GM19193 (cell line): ENCODE results near the gene DEK.
A peak's percentile ranks its signal among the peaks of the same experiment; 100 is the strongest.

Experiments used
- POLR2A ChIP-seq: IDR thresholded peaks from 4 replicates; pipeline ENCODE4 v1.6.1; 2011; ENCODE audit not compliant: insufficient read depth, insufficient read length; ENCODE audit errors: extremely low read depth

The DEK gene

GRCh38 chr6:18276610-18277236 lies 12.4 kb upstream of the DEK start:
- no peak for TF ChIP-seq POLR2A

GRCh38 chr6:18270216-18270615 lies 5.9 kb upstream of the DEK start:
- TF ChIP-seq POLR2A, result no peak

- TF ChIP-seq POLR2A, result no peak
These were observed 5.4 kb upstream of the DEK start for GRCh38 chr6:18269717-18270116.

GRCh38 chr6:18269253-18269652 lies 4.9 kb upstream of the DEK start:
- TF ChIP-seq POLR2A, result no peak

- no peak for TF ChIP-seq POLR2A
These were observed 3.7 kb upstream of the DEK start for GRCh38 chr6:18268066-18268465.

GRCh38 chr6:18266523-18266912 lies 2.2 kb upstream of the DEK start:
- TF ChIP-seq POLR2A, result no peak

GRCh38 chr6:18265787-18266522 lies 1.6 kb upstream of the DEK start:
- TF ChIP-seq POLR2A, result no peak

- no peak for TF ChIP-seq POLR2A
These were observed 620 bp upstream of the DEK start for GRCh38 chr6:18264923-18265377.

GRCh38 chr6:18263418-18264218 lies 712 bp downstream of the DEK start:
- TF ChIP-seq POLR2A, result no peak

GRCh38 chr6:18262702-18263417 lies 1.5 kb downstream of the DEK start:
- peak; percentile 53 for TF ChIP-seq POLR2A

- no peak for TF ChIP-seq POLR2A
These were observed 2.5 kb downstream of the DEK start for GRCh38 chr6:18261877-18262276.

GRCh38 chr6:18260448-18261106 lies 3.8 kb downstream of the DEK start:
- TF ChIP-seq POLR2A, result no peak

- TF ChIP-seq POLR2A, result no peak
These were observed 4.5 kb downstream of the DEK start for GRCh38 chr6:18259675-18260447.

- no peak for TF ChIP-seq POLR2A
These were observed 9.5 kb downstream of the DEK start for GRCh38 chr6:18254793-18255192.
